ENCODE data around the gene TMEM11. TPM values are rescaled to one million over a fixed set of nuclear protein-coding genes. Genes with fewer than 3 reads are reported as not detected.
"Not testable (repeated sequence)": the region's sequence is repeated elsewhere in the genome, so short reads cannot be mapped to it uniquely, and the experiment has no call there.

TMEM11 gene
- total RNA-seq, 1 donor from 2014 or later, result 24.7 TPM

DNA sequence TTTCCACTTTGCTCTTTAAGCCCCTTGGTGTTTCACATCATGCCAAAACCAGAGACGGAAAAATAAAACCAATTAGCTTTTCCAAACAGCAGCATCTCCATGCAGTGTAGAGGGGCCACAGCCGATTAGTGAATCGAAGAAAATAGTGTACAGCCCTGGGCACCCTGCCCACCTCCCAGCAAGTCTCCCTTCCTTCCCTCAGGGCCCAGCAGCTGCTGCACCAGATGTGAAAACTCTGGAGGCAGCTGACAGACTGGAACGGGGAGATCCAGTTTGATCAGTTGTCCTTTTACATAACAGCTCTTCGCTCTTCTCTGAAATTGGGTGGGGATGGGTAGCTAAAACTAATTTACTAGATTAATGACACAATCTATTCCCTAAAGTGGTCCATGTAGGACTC is 19.3 kb downstream of the TMEM11 start:
- no peak for DNase-seq (ENCODE audit: low spot score)
- TF ChIP-seq, protein P1, sequence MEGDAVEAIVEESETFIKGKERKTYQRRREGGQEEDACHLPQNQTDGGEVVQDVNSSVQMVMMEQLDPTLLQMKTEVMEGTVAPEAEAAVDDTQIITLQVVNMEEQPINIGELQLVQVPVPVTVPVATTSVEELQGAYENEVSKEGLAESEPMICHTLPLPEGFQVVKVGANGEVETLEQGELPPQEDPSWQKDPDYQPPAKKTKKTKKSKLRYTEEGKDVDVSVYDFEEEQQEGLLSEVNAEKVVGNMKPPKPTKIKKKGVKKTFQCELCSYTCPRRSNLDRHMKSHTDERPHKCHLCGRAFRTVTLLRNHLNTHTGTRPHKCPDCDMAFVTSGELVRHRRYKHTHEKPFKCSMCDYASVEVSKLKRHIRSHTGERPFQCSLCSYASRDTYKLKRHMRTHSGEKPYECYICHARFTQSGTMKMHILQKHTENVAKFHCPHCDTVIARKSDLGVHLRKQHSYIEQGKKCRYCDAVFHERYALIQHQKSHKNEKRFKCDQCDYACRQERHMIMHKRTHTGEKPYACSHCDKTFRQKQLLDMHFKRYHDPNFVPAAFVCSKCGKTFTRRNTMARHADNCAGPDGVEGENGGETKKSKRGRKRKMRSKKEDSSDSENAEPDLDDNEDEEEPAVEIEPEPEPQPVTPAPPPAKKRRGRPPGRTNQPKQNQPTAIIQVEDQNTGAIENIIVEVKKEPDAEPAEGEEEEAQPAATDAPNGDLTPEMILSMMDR (IDR thresholded peaks at IDR 0.05), result no peak
- Mint-ChIP-seq H3K4me1 (ENCODE audit: low read depth) (peaks cover 15% of the 10 kb centered on the region), H3K4me3 (ENCODE audit: unreplicated experiment) (no peak overlapping the region), H3K36me3 (ENCODE audit: low read depth) (peaks cover 28% of the 10 kb centered on the region), H3K27ac (ENCODE audit: unreplicated experiment) (peak overlapping the region; percentile 17), H3K9me3 (ENCODE audit: low read depth) (no peaks in the 10 kb centered on the region), H3K27me3 (ENCODE audit: low read depth) (no peaks in the 10 kb centered on the region)

DNA sequence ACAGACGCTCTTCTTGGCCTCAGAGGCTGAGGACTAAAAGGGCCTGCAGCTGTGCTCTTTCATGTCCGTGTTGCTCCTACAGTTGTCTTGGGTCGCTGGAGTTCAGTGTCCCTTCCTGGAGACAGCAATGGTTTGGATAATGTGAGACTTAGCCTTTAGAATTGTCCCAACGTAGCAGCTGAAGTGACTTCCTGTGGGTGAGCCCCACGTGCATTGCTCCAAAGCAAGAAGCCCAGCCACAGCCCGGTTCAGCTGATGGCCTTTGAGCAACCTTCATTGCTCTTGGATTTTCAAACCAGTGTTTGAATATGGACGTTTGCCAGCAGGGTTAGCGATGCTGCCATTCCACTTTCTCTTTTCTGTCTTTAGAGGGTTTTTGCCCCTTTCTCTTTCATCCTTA is 19.7 kb downstream of the TMEM11 start:
- H3K36me3 Mint-ChIP-seq (ENCODE audit: low read depth), result peaks cover 28% of the 10 kb centered on the region

DNA sequence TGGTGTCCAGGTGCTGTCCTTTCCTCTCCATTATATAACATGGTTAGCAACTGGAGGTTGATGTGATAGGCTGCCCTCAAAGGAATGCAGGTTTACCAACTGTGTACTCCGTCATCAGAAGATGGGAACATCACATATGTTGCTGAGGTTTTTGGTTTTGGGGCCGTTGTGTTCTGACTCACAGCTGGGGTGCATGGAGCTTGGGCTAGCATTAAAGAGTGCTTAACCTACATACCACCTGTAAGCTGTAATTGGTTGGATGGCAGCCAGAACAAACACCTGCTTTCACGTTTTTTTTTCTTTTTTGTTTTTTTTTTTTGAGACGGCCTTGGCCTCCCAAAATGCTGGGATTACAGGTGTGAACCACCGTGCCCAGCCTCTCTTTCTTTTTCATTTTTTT is 20.9 kb downstream of the TMEM11 start:
- TF ChIP-seq, protein P1 (IDR thresholded peaks at IDR 0.05), result no peak
- H3K36me3 Mint-ChIP-seq (ENCODE audit: low read depth), result peaks cover 25% of the 10 kb centered on the region
- DNase-seq (ENCODE audit: low spot score), result no peak
- no peak overlapping the region for H3K4me3 Mint-ChIP-seq (ENCODE audit: unreplicated experiment)
- no peaks in the 10 kb centered on the region for H3K9me3 Mint-ChIP-seq (ENCODE audit: low read depth)
- peaks cover 11% of the 10 kb centered on the region for H3K4me1 Mint-ChIP-seq (ENCODE audit: low read depth)
- no peaks in the 10 kb centered on the region for H3K27me3 Mint-ChIP-seq (ENCODE audit: low read depth)
- H3K27ac Mint-ChIP-seq (ENCODE audit: unreplicated experiment), result no peak overlapping the region

More for the DNA sequence above, 19.7 kb downstream of the TMEM11 start:
- Mint-ChIP-seq H3K27me3 (ENCODE audit: low read depth) (no peaks in the 10 kb centered on the region), H3K9me3 (ENCODE audit: low read depth) (no peaks in the 10 kb centered on the region), H3K27ac (ENCODE audit: unreplicated experiment) (peak overlapping the region; percentile 17), H3K4me3 (ENCODE audit: unreplicated experiment) (no peak overlapping the region), H3K4me1 (ENCODE audit: low read depth) (peaks cover 11% of the 10 kb centered on the region)
- TF ChIP-seq, protein P1 (IDR thresholded peaks at IDR 0.05), result no peak
- no peak for DNase-seq (ENCODE audit: low spot score)

DNA sequence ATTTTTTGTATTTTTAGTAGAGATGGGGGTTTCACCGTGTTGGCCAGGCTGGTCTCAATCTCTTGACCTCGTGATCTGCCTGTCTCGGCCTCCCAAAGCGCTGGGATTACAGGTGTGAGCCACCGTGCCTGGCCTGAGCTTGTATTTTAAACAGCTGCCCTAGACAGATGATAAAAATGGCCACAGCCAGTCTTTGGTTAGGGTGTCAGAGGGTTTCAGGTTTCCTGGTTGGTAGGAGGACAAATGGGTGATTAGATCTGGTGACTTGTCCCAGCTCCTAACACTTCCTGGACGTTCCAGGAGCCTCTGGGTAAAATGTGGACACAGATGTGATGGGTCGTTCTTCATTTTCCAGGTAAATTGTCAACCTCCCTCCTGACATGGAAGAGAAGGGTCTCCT is 21.5 kb downstream of the TMEM11 start:
- not testable (repeated sequence) for H3K9me3 Mint-ChIP-seq (ENCODE audit: low read depth); H3K27me3 Mint-ChIP-seq (ENCODE audit: low read depth); DNase-seq (ENCODE audit: low spot score); H3K27ac Mint-ChIP-seq (ENCODE audit: unreplicated experiment); H3K4me3 Mint-ChIP-seq (ENCODE audit: unreplicated experiment)
- Mint-ChIP-seq H3K4me1 (ENCODE audit: low read depth) (peaks cover 11% of the 10 kb centered on the region), H3K36me3 (ENCODE audit: low read depth) (peaks cover 22% of the 10 kb centered on the region)

DNA sequence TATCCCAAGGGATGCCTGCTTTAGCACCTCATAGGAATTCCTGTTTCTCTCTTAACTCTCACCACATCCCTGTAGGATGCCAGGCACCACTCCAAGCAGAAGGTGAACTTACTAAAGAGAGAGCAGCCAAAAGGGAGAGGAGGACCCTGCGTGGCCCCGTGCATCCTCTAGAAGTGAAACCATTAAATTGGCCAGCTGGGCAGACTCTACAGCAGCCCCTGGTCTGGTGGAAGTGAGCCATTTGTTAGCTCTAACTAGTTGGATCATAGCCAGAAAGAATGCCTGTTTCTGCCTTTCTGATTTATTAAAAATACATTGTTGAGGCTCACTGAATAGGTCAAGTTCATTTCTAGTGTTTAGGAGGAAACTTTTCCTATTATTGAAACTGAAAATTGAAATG is 22.3 kb downstream of the TMEM11 start:
- TF ChIP-seq, protein P1 (IDR thresholded peaks at IDR 0.05), result no peak
- Mint-ChIP-seq H3K36me3 (ENCODE audit: low read depth) (peaks cover 15% of the 10 kb centered on the region), H3K9me3 (ENCODE audit: low read depth) (no peaks in the 10 kb centered on the region), H3K4me3 (ENCODE audit: unreplicated experiment) (no peak overlapping the region), H3K27ac (ENCODE audit: unreplicated experiment) (no peak overlapping the region), H3K4me1 (ENCODE audit: low read depth) (peaks cover 11% of the 10 kb centered on the region), H3K27me3 (ENCODE audit: low read depth) (no peaks in the 10 kb centered on the region)
- DNase-seq (ENCODE audit: low spot score), result no peak

DNA sequence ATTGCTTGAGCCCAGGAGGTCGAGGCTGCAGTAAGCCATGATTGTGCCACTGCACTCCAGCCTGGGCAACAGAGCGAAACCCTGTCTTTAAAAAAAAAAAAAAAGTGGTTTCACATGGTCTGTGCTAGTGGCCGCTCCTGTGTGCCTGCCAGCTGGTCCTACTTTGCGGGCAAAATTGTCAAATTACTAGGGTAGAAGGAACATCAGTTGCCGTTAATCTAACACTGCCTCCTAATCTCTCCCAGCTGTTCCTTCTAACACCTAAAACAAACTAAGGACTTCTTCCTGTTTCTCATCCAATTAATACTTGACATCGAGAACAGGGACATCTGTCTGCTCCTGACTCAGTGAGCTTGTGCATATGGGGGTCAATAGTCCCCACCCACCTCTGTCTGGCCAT is 23.9 kb downstream of the TMEM11 start:
- no peak overlapping the region for H3K27ac Mint-ChIP-seq (ENCODE audit: unreplicated experiment)
- no peak overlapping the region for H3K4me3 Mint-ChIP-seq (ENCODE audit: unreplicated experiment)
- H3K36me3 Mint-ChIP-seq (ENCODE audit: low read depth), result peaks cover 11% of the 10 kb centered on the region

More for the DNA sequence above, 23.9 kb downstream of the TMEM11 start:
- peaks cover 14% of the 10 kb centered on the region for H3K4me1 Mint-ChIP-seq (ENCODE audit: low read depth)
- H3K9me3 Mint-ChIP-seq (ENCODE audit: low read depth), result no peaks in the 10 kb centered on the region
- TF ChIP-seq, protein P1 (IDR thresholded peaks at IDR 0.05), result no peak
- no peak for DNase-seq (ENCODE audit: low spot score)
- no peaks in the 10 kb centered on the region for H3K27me3 Mint-ChIP-seq (ENCODE audit: low read depth)

All from chondrocyte (in vitro differentiated cells).